Mucosa of rectum (tissue), 2 donors: ENCODE data around the gene PHETA2.
A peak's percentile ranks its signal among the peaks of the same experiment; 100 is the strongest.

Experiments
- H3K27ac ChIP-seq, 2 donors: one replicate each; pipeline ENCODE4 v1.7.0; 2013; ENCODE audit warnings: inconsistent platforms in 2 of 2, low read depth in 2 of 2, low read length in 2 of 2
- H3K27me3 ChIP-seq, 2 donors: one replicate each; pipeline ENCODE4 v1.7.0; 2013; ENCODE audit warnings: low read length in 2 of 2; ENCODE audit not compliant: control insufficient read depth in 2 of 2, insufficient read depth in 2 of 2
- H3K36me3 ChIP-seq, 2 donors: one replicate each; pipeline ENCODE4 v1.7.0; 2013; ENCODE audit warnings: low read length in 2 of 2; ENCODE audit not compliant: control insufficient read depth in 2 of 2, insufficient read depth in 2 of 2
- H3K4me1 ChIP-seq, 2 donors: one replicate each; pipeline ENCODE4 v1.7.0; 2013; ENCODE audit warnings: low read length in 2 of 2, mild to moderate bottlenecking in 1 of 2; ENCODE audit not compliant: control insufficient read depth in 2 of 2, insufficient read depth in 2 of 2
- H3K4me3 ChIP-seq, 2 donors: one replicate each; pipeline ENCODE4 v1.7.0; 2013; ENCODE audit warnings: low read length in 2 of 2
- H3K9ac ChIP-seq, 2 donors: one replicate each; pipeline ENCODE4 v1.7.0; 2013; ENCODE audit warnings: low read length in 2 of 2, low read depth in 1 of 2, mild to moderate bottlenecking in 1 of 2
- H3K9me3 ChIP-seq, 2 donors: one replicate each; pipeline ENCODE4 v1.7.0; 2013; ENCODE audit warnings: low read length in 2 of 2; ENCODE audit not compliant: control insufficient read depth in 2 of 2
- donor health status: healthy.
- donor health status: Normal muscosa, but diverticular disease.

Gene PHETA2

GRCh38 chr22:42077486-42078125 is 3.6 kb downstream of the PHETA2 start:
- H3K9ac ChIP-seq = peak overlapping the region in 1 of 2 donors; percentile 34
- peaks cover 29 to 33% of the 10 kb centered on the region in 2 donors for H3K4me1 ChIP-seq
- no peaks in the 10 kb centered on the region for H3K27me3 ChIP-seq
- H3K4me3 ChIP-seq = no peak overlapping the region
- H3K36me3 ChIP-seq = peaks cover 10 to 14% of the 10 kb centered on the region in 2 donors
- H3K27ac ChIP-seq = peak overlapping the region in 1 of 2 donors; percentile 99
- no peaks in the 10 kb centered on the region for H3K9me3 ChIP-seq

GRCh38 chr22:42078469-42079318 is 4.6 kb downstream of the PHETA2 start:
- Histone ChIP-seq H3K36me3 (peaks cover 15 to 24% of the 10 kb centered on the region in 2 donors), H3K4me3 (peak overlapping the region; percentile 75 to 98), H3K4me1 (peaks cover 24 to 31% of the 10 kb centered on the region in 2 donors), H3K27ac (peak overlapping the region; percentile 99), H3K27me3 (no peaks in the 10 kb centered on the region), H3K9ac (peak overlapping the region; percentile 94 to 96), H3K9me3 (no peaks in the 10 kb centered on the region)

GRCh38 chr22:42079319-42080251 is 5.5 kb downstream of the PHETA2 start, which contains the start of gene SMDT1:
TSS of gene SMDT1 (plus strand) at chr22:42079700. CDS start at chr22:42079769, 69 bp downstream.
- Histone ChIP-seq H3K4me1 (peaks cover 21 to 26% of the 10 kb centered on the region in 2 donors), H3K36me3 (peaks cover 17 to 27% of the 10 kb centered on the region in 2 donors), H3K27me3 (no peaks in the 10 kb centered on the region)

GRCh38 chr22:42080287-42080686 is 6.2 kb downstream of the PHETA2 start:
- H3K27me3 ChIP-seq = no peaks in the 10 kb centered on the region
- peaks cover 16 to 20% of the 10 kb centered on the region in 2 donors for H3K4me1 ChIP-seq
- peak overlapping the region; percentile 66 to 94 for H3K9ac ChIP-seq
- peak overlapping the region; percentile 99 for H3K27ac ChIP-seq
- H3K36me3 ChIP-seq = peaks cover 19 to 33% of the 10 kb centered on the region in 2 donors
- peak overlapping the region; percentile 86 to 98 for H3K4me3 ChIP-seq
- no peaks in the 10 kb centered on the region for H3K9me3 ChIP-seq

More at GRCh38 chr22:42079319-42080251, 5.5 kb downstream of the PHETA2 start, which contains the start of gene SMDT1:
- Histone ChIP-seq H3K9ac (peak within 1 kb of the TSS; percentile 94 to 96), H3K27ac (peak within 1 kb of the TSS; percentile 99), H3K9me3 (no peaks in the 10 kb centered on the region), H3K4me3 (peak within 1 kb of the TSS; percentile 86 to 98)

- Histone ChIP-seq H3K4me3 (no peak overlapping the region), H3K9ac (no peak overlapping the region), H3K4me1 (peaks cover 14 to 18% of the 10 kb centered on the region in 2 donors), H3K27ac (no peak overlapping the region), H3K9me3 (no peaks in the 10 kb centered on the region), H3K27me3 (no peaks in the 10 kb centered on the region), H3K36me3 (peaks cover 32 to 47% of the 10 kb centered on the region in 2 donors)
Measured at GRCh38 chr22:42083119-42083518, 9.1 kb downstream of the PHETA2 start.

GRCh38 chr22:42084874-42085273 is 10.8 kb downstream of the PHETA2 start:
- H3K4me1 ChIP-seq = peaks cover 12 to 19% of the 10 kb centered on the region in 2 donors
- H3K27me3 ChIP-seq = no peaks in the 10 kb centered on the region
- H3K4me3 ChIP-seq = no peak overlapping the region
- no peak overlapping the region for H3K9ac ChIP-seq
- peaks cover 32 to 47% of the 10 kb centered on the region in 2 donors for H3K36me3 ChIP-seq
- H3K27ac ChIP-seq = no peak overlapping the region
- no peaks in the 10 kb centered on the region for H3K9me3 ChIP-seq

GRCh38 chr22:42086051-42086450 is 12.0 kb downstream of the PHETA2 start:
- H3K4me3 ChIP-seq = no peak overlapping the region
- no peaks in the 10 kb centered on the region for H3K27me3 ChIP-seq
- no peaks in the 10 kb centered on the region for H3K9me3 ChIP-seq
- H3K4me1 ChIP-seq = peaks cover 8 to 12% of the 10 kb centered on the region in 2 donors
- peaks cover 32 to 47% of the 10 kb centered on the region in 2 donors for H3K36me3 ChIP-seq
- H3K9ac ChIP-seq = no peak overlapping the region
- H3K27ac ChIP-seq = no peak overlapping the region

- Histone ChIP-seq H3K27ac (peak within 1 kb of the TSS; percentile 98 to 99), H3K9ac (peak within 1 kb of the TSS; percentile 92 to 98), H3K36me3 (peaks cover 14 to 15% of the 10 kb centered on the region in 2 donors), H3K4me1 (peaks cover 12 to 14% of the 10 kb centered on the region in 2 donors), H3K9me3 (no peaks in the 10 kb centered on the region), H3K27me3 (no peaks in the 10 kb centered on the region), H3K4me3 (peak within 1 kb of the TSS; percentile 94 to 95)
Measured at GRCh38 chr22:42090596-42091454, 16.8 kb downstream of the PHETA2 start, which contains the start of gene NDUFA6. TSS of gene NDUFA6 (minus strand) at chr22:42090772. CDS start at chr22:42090744, 28 bp downstream.

- no peaks in the 10 kb centered on the region for H3K27me3 ChIP-seq
- H3K9me3 ChIP-seq = no peaks in the 10 kb centered on the region
- H3K4me1 ChIP-seq = peaks cover 12 to 14% of the 10 kb centered on the region in 2 donors
- H3K4me3 ChIP-seq = peak overlapping the region; percentile 69 to 85
- peak overlapping the region; percentile 65 to 81 for H3K9ac ChIP-seq
- H3K36me3 ChIP-seq = peaks cover 8 to 9% of the 10 kb centered on the region in 2 donors
- peak overlapping the region; percentile 86 to 89 for H3K27ac ChIP-seq
Measured at GRCh38 chr22:42091455-42091782, 17.4 kb downstream of the PHETA2 start.
